ENCODE data around the gene METTL2A.
"Not testable (repeated sequence)": the region's sequence is repeated elsewhere in the genome, so short reads cannot be mapped to it uniquely, and the experiment has no call there.

GRCh38 chr17:62473030-62473982, 49.6 kb downstream of the METTL2A start:
- TF ChIP-seq CTCF (IDR thresholded peaks at IDR 0.05; ENCODE audit: low read depth, low read length); POLR2A (IDR thresholded peaks at IDR 0.05; ENCODE audit: extremely low read depth, insufficient read length); MAX (IDR thresholded peaks at IDR 0.05; ENCODE audit: low read depth, low read length); MYC (IDR thresholded peaks at IDR 0.05; ENCODE audit: low read depth, low read length): not testable (repeated sequence)
